HCT116 (cell line): Measurements from ENCODE around the gene RNF215. TPM values are rescaled to one million over a fixed set of nuclear protein-coding genes. Genes with fewer than 3 reads are reported as not detected.

ENCODE experiments used
- ATAC-seq: fragments of 200-7000 bp; cut with Tn5 transposase; 2 replicates; pipeline ENCODE4 v1.9.1; 2020; ENCODE audit warnings: mild to moderate bottlenecking, moderate library complexity
- BruUV-seq: library from RNA; stranded (reverse); fragments of 400-500 nt; replicated peaks from 2 replicates; lab custom pipeline; 2021; lab: Mats Ljungman, UMichigan
- CTCF ChIA-PET: fragments of 300-600 bp; sonication (Branson Sonifier 250); formaldehyde crosslinking; loops from one replicate; lab custom pipeline; 2021; ENCODE audit warnings: antibody characterized with exemption; lab: Charles Lee
- POLR2A ChIA-PET: fragments of 300-600, 350-600 bp; sonication (Branson Sonifier 250); formaldehyde crosslinking; loops from one replicate; lab custom pipeline; 2021; ENCODE audit warnings: antibody characterized with exemption; lab: Charles Lee
- RAD21 ChIA-PET, 2 experiments: fragments of 300-600 bp; sonication (Branson Sonifier 250); formaldehyde crosslinking; loops; one replicate each; lab custom pipeline; 2023; ENCODE audit warnings: low total read pairs in 2 of 2; ENCODE audit not compliant: uncharacterized antibody in 2 of 2, unreplicated experiment in 2 of 2, low non-redundant PET in 1 of 2; lab: Charles Lee
- DNase-seq: peaks from one replicate; pipeline ENCODE4 v3.0.0-alpha.2; 2010; ENCODE audit warnings: low read depth, low spot score
- H2AFZ ChIP-seq: fragments of 200-600 bp; shearing (Covaris generic), sonication (generic); 2 replicates; pipeline ENCODE4 v1.6.1; 2017; ENCODE audit warnings: low read depth, mixed run types, mixed read lengths, antibody characterized with exemption, low read length; ENCODE audit not compliant: poor library complexity, severe bottlenecking
- H3K27ac ChIP-seq: 2 replicates; pipeline ENCODE4 v1.5.1; 2012; ENCODE audit warnings: low read depth, low read length
- H3K27me3 ChIP-seq: fragments of 200-600 bp; sonication (generic); 2 replicates; pipeline ENCODE4 v1.6.1; 2016; ENCODE audit warnings: mixed run types, low read length, mixed read lengths; ENCODE audit not compliant: insufficient read depth
- H3K36me3 ChIP-seq, 2 experiments: fragments of 200-500 bp in 1 of 2; fragments of 200-600 bp in 1 of 2; sonication (Bioruptor generic) in 1 of 2; sonication (generic) in 1 of 2; 2 replicates each; pipeline versions ENCODE4 v1.5.1 to v1.6.1; 2014 to 2016; ENCODE audit warnings: low read length in 2 of 2, inconsistent platforms in 1 of 2, mixed read lengths in 1 of 2, mixed run types in 1 of 2; ENCODE audit not compliant: insufficient read depth in 2 of 2, control insufficient read depth in 1 of 2
- H3K4me1 ChIP-seq, 2 experiments: fragments of 200-600 bp in 1 of 2; sonication (generic) in 1 of 2; 2 replicates each; pipeline versions ENCODE4 v1.5.1 to v1.6.1; 2012 to 2017; ENCODE audit warnings: low read length in 2 of 2, inconsistent platforms in 1 of 2, mild to moderate bottlenecking in 1 of 2, mixed read lengths in 1 of 2, mixed run types in 1 of 2, moderate library complexity in 1 of 2; ENCODE audit not compliant: insufficient read depth in 2 of 2, control insufficient read depth in 1 of 2
- H3K4me2 ChIP-seq: fragments of 200-600 bp; sonication (generic); 2 replicates; pipeline ENCODE4 v1.6.1; 2017; ENCODE audit warnings: mixed run types, low read length, mixed read lengths
- H3K4me3 ChIP-seq, 2 experiments: fragments of 200-600 bp in 1 of 2; sonication (generic) in 1 of 2; replicated peaks in 1 of 2; 2 replicates each; pipeline ENCODE4 v1.5.1; 2011 to 2016; ENCODE audit warnings: low read length in 2 of 2, control low read depth in 1 of 2, low read depth in 1 of 2, mild to moderate bottlenecking in 1 of 2, mixed read lengths in 1 of 2, mixed run types in 1 of 2
- H3K79me2 ChIP-seq: fragments of 200-600 bp; sonication (generic); 2 replicates; pipeline ENCODE4 v1.6.1; 2017; ENCODE audit warnings: mild to moderate bottlenecking, mixed run types, low read length, moderate library complexity, mixed read lengths; ENCODE audit not compliant: insufficient read depth
- H3K9ac ChIP-seq: fragments of 200-600 bp; sonication (generic); 2 replicates; pipeline ENCODE4 v1.6.1; 2016; ENCODE audit warnings: low read length, mixed read lengths
- H3K9me2 ChIP-seq: fragments of 200-600 bp; sonication (generic), shearing (Covaris generic); 2 replicates; pipeline ENCODE4 v1.6.1; 2017; ENCODE audit warnings: mixed run types, mild to moderate bottlenecking, moderate library complexity; ENCODE audit not compliant: insufficient read depth
- H3K9me3 ChIP-seq, 2 experiments: fragments of 200-500 bp in 1 of 2; fragments of 200-600 bp in 1 of 2; sonication (Bioruptor generic) in 1 of 2; sonication (generic) in 1 of 2; 2 replicates each; pipeline ENCODE4 v1.6.1; 2014 to 2017; ENCODE audit warnings: low read length in 2 of 2, mixed read lengths in 2 of 2, inconsistent platforms in 1 of 2, low read depth in 1 of 2, mild to moderate bottlenecking in 1 of 2, mixed run types in 1 of 2, moderate library complexity in 1 of 2; ENCODE audit not compliant: control insufficient read depth in 1 of 2, insufficient read depth in 1 of 2
- H4K20me1 ChIP-seq: fragments of 200-600 bp; sonication (generic), shearing (Covaris generic); 2 replicates; pipeline ENCODE4 v1.6.1; 2017; ENCODE audit warnings: mixed run types, mild to moderate bottlenecking, moderate library complexity; ENCODE audit not compliant: insufficient read depth
- ATF3 ChIP-seq: IDR thresholded peaks from 2 replicates; pipeline ENCODE4 v1.6.1; 2012
- CBX3 ChIP-seq: IDR thresholded peaks from 2 replicates; pipeline ENCODE4 v1.6.1; 2012; ENCODE audit warnings: low read depth
- CEBPB ChIP-seq: IDR thresholded peaks from 2 replicates; pipeline ENCODE4 v1.6.1; 2012; ENCODE audit warnings: low read depth
- CTCF ChIP-seq, 3 experiments: fragments of 200-600 bp in 1 of 3; sonication (generic) in 1 of 3; IDR thresholded peaks in 2 of 3; conservative IDR thresholded peaks in 1 of 3; 2 replicates each; pipeline ENCODE4 v1.5.1; 2012 to 2017; ENCODE audit warnings: low read depth in 2 of 3, low read length in 2 of 3, antibody characterized with exemption in 1 of 3, borderline replicate concordance in 1 of 3, control low read depth in 1 of 3, mild to moderate bottlenecking in 1 of 3, mixed read lengths in 1 of 3, mixed run types in 1 of 3, moderate library complexity in 1 of 3; ENCODE audit not compliant: insufficient read depth in 1 of 3
- EGR1 ChIP-seq: IDR thresholded peaks from 2 replicates; pipeline ENCODE4 v1.6.1; 2012; ENCODE audit warnings: low read depth
- ELF1 ChIP-seq: IDR thresholded peaks from 2 replicates; pipeline ENCODE4 v1.6.1; 2012; ENCODE audit warnings: low read depth, borderline replicate concordance
- EZH2 ChIP-seq: fragments of 200-600 bp; sonication (generic); IDR thresholded peaks from 2 replicates; pipeline ENCODE4 v1.6.1; 2017; ENCODE audit warnings: antibody characterized with exemption, mixed run types
- EZH2phosphoT487 ChIP-seq: fragments of 200-600 bp; IDR thresholded peaks from 2 replicates; pipeline ENCODE4 v1.6.1; 2018; ENCODE audit warnings: antibody characterized with exemption, borderline replicate concordance
- JUND ChIP-seq: IDR thresholded peaks from 2 replicates; pipeline ENCODE4 v1.6.1; 2012
- MAX ChIP-seq: IDR thresholded peaks from 2 replicates; pipeline ENCODE4 v1.6.1; 2012
- POLR2AphosphoS5 ChIP-seq: IDR thresholded peaks from 2 replicates; pipeline ENCODE4 v1.6.1; 2011; ENCODE audit warnings: mild to moderate bottlenecking, low read depth, low read length, moderate library complexity
- RAD21 ChIP-seq: IDR thresholded peaks from 2 replicates; pipeline ENCODE4 v1.6.1; 2012; ENCODE audit warnings: low read depth, mild to moderate bottlenecking
- SIN3A ChIP-seq: IDR thresholded peaks from 2 replicates; pipeline ENCODE4 v1.6.1; 2012; ENCODE audit warnings: low read depth
- SP1 ChIP-seq: IDR thresholded peaks from 2 replicates; pipeline ENCODE4 v1.6.1; 2012; ENCODE audit warnings: low read depth
- YY1 ChIP-seq: IDR thresholded peaks from 2 replicates; pipeline ENCODE4 v1.6.1; 2011; ENCODE audit warnings: low read length, low read depth, moderate library complexity, mild to moderate bottlenecking; ENCODE audit not compliant: insufficient replicate concordance; ENCODE audit errors: extremely low read depth
- ZFX ChIP-seq: fragments of 450-650 bp; IDR thresholded peaks from 2 replicates; pipeline ENCODE4 v1.6.1; 2017
- intact Hi-C: fragments of 100-400 bp; cut with micrococcal nuclease; formaldehyde crosslinking; loops from 2 replicates; pipeline ENCODE4 v1.10.0; 2022
- total RNA-seq: library from RNA; stranded (reverse); gene quantifications from one replicate; pipeline ENCODE4 v1.2.1, GENCODE V29; 2021; ENCODE audit not compliant: unreplicated experiment

The RNF215 gene
- total RNA-seq, 1 experiment from 2014 or later: 20.2 TPM

DNA sequence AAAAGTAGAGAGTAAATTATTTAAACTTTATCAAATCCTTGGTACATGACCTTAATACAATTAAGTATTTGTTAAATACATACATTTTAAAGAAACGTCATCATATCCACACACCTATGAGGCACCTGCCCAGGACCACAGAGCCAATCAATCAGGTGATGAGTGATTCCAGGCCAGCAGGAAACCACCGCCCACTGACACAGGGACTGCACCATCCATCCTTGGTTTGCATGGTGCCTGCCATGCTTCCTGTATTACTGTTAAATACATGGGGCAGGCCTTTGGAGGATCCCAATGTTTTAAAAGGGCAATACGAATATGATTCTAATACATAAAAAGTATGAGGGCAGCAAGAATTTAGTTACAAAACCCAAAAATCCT, 53.5 kb downstream of the RNF215 start:
- TF ChIP-seq EGR1 (no peak), ELF1 (no peak), CTCF (IDR thresholded peaks at IDR 0.05 in 2 of 3, conservative IDR thresholded peaks at IDR 0.05 in 1 of 3; ENCODE audit: borderline replicate concordance in 1 of 3, insufficient read depth in 1 of 3, low read depth in 2 of 3, low read length in 2 of 3) (no peak)
- Histone ChIP-seq H2AFZ (no peak overlapping the region), H3K9me3 (no peaks in the 10 kb centered on the region), H3K9ac (no peak overlapping the region), H3K4me2 (no peak overlapping the region), H3K27ac (no peak overlapping the region), H3K4me3 (no peak overlapping the region), H3K27me3 (no peaks in the 10 kb centered on the region), H3K36me3 (peaks cover 42 to 66% of the 10 kb centered on the region in 2 experiments; a peak in 3 of 4 replicates), H4K20me1 (no peaks in the 10 kb centered on the region), H3K79me2 (no peaks in the 10 kb centered on the region), H3K4me1 (peaks cover 0 to 3% of the 10 kb centered on the region in 2 experiments; a peak in 1 of 4 replicates), H3K9me2 (no peaks in the 10 kb centered on the region)
- DNase-seq: no peak
- no TSS peak for BruUV-seq
- ChIA-PET POLR2A (no interaction called here), CTCF (no interaction called here), RAD21 (no interaction called here)
- intact Hi-C loops: no loop called here
- ATAC-seq: no peak

- Histone ChIP-seq H3K4me2 (no peak overlapping the region), H3K27ac (no peak overlapping the region), H3K9me2 (no peaks in the 10 kb centered on the region), H3K79me2 (no peaks in the 10 kb centered on the region), H3K9me3 (no peaks in the 10 kb centered on the region), H4K20me1 (no peaks in the 10 kb centered on the region), H3K36me3 (peaks cover 37 to 62% of the 10 kb centered on the region in 2 experiments; a peak in 3 of 4 replicates), H3K4me3 (no peak overlapping the region), H3K4me1 (peaks cover 2 to 8% of the 10 kb centered on the region in 2 experiments; a peak in 3 of 4 replicates), H3K27me3 (no peaks in the 10 kb centered on the region), H3K9ac (no peak overlapping the region), H2AFZ (no peak overlapping the region)
- no peak for ATAC-seq
- ChIA-PET CTCF (no interaction called here), POLR2A (no interaction called here), RAD21 (no interaction called here)
- intact Hi-C loops: no loop called here
- no TSS peak for BruUV-seq
- no peak for DNase-seq
- no peak for TF ChIP-seq RAD21
- no peak for TF ChIP-seq YY1
- TF ChIP-seq SIN3A: no peak
- no peak for TF ChIP-seq EGR1
- no peak for TF ChIP-seq ATF3
- no peak for TF ChIP-seq POLR2AphosphoS5
- no peak for TF ChIP-seq CBX3
- TF ChIP-seq SP1: no peak
- TF ChIP-seq EZH2phosphoT487: no peak
- TF ChIP-seq MAX: no peak
- no peak for TF ChIP-seq ELF1
- TF ChIP-seq JUND: no peak
- no peak for TF ChIP-seq EZH2
- TF ChIP-seq ZFX: no peak
- no peak for TF ChIP-seq CTCF (IDR thresholded peaks at IDR 0.05 in 2 of 3, conservative IDR thresholded peaks at IDR 0.05 in 1 of 3; ENCODE audit: borderline replicate concordance in 1 of 3, insufficient read depth in 1 of 3, low read depth in 2 of 3, low read length in 2 of 3)
- no peak for TF ChIP-seq CEBPB
Measured at GRCh38 chr22:30332994-30333706, 54.1 kb downstream of the RNF215 start.
